Adrenal gland (tissue), 5 donors: ENCODE data around the gene ACSF2.
A peak's percentile ranks its signal among the peaks of the same experiment; 100 is the strongest.

Experiments used
- POLR2A ChIP-seq, 2 donors: fragments of 450-650 bp; IDR thresholded peaks; one replicate each; pipeline ENCODE4 v1.6.1; 2017; ENCODE audit warnings: antibody characterized with exemption in 2 of 2, mild to moderate bottlenecking in 2 of 2, moderate library complexity in 1 of 2
- TF ChIP-seq, protein P1 (sequence below), 6 experiments: fragments of 450-650 bp in 4 of 6; fragments of 200-600 bp in 2 of 6; sonication (generic) in 1 of 6; IDR thresholded peaks; 1 replicate in 5 of 6; 2 replicates in 1 of 6; pipeline versions ENCODE4 v1.5.1 to v1.8.0; 2016 to 2021; ENCODE audit warnings: antibody characterized with exemption in 6 of 6, mild to moderate bottlenecking in 2 of 6, moderate library complexity in 1 of 6
- donor health status: DM: no; HTN: no; CAD: no.

DNA sequence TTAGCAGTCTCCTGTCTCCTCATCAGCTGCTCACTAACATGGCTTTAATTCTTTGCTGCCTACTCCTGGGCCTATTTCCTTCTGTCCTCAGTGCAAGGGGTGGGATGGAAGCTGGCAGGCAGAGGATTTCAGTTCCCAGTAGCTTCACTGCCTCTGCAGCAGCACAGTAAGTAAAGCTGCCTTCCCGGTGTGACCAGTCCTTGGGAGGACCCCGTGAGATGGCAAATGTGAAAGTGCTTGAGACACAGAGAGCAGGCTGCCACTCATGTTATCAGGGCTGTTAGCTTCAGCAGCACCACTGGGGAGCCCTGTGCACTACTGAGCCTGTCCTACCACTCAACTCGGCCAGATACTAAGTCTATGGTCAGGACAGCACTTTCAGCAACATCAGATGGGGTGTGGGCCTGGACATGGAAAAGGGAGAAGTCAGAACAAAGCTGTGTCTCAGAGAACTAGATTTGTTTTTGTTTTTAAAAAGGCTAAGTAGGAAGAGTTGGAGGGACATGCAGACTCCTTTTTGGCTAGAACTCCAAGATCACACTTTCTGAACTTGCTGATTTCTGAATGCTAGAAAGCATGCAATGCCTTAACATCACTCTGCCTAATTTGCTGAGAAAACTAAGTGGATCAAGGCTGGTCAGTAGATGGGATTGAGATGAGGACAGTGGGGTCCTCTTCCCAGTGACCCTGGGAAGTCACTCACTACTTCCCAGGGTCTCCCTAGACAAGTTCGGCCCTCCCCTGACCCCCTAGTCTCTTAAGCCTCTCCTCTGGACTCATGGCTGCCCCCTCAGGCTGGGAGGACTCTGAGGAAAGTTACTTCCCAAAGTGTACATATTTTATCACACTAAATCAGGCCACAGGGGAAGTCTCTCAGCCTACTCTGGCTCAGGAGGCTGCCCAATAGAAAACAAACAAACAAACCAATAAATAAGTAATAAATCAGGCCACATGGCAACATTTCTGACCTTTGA is 1.1 kb downstream of the ACSF2 start:
- TF ChIP-seq POLR2A (IDR thresholded peaks at IDR 0.05), result peak in 1 of 2 donors; percentile 27
- TF ChIP-seq, protein P1, sequence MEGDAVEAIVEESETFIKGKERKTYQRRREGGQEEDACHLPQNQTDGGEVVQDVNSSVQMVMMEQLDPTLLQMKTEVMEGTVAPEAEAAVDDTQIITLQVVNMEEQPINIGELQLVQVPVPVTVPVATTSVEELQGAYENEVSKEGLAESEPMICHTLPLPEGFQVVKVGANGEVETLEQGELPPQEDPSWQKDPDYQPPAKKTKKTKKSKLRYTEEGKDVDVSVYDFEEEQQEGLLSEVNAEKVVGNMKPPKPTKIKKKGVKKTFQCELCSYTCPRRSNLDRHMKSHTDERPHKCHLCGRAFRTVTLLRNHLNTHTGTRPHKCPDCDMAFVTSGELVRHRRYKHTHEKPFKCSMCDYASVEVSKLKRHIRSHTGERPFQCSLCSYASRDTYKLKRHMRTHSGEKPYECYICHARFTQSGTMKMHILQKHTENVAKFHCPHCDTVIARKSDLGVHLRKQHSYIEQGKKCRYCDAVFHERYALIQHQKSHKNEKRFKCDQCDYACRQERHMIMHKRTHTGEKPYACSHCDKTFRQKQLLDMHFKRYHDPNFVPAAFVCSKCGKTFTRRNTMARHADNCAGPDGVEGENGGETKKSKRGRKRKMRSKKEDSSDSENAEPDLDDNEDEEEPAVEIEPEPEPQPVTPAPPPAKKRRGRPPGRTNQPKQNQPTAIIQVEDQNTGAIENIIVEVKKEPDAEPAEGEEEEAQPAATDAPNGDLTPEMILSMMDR (IDR thresholded peaks at IDR 0.05), result peak in 2 of 6 experiments; percentile 18
